HG03571 (cell line): Measurements from ENCODE around the gene ELMO1.

Experiments used
- ATAC-seq: cut with Tn5 transposase; IDR thresholded peaks from one replicate; pipeline ENCODE4 v1.9.1; 2021; ENCODE audit not compliant: unreplicated experiment

Gene ELMO1

GRCh38 chr7:37432281-37432920 lies 16.3 kb downstream of the ELMO1 start:
- ATAC-seq, result no peak

- ATAC-seq, result no peak
Observed at GRCh38 chr7:37431413-37431812, 17.3 kb downstream of the ELMO1 start.

GRCh38 chr7:37430640-37431039 lies 18.0 kb downstream of the ELMO1 start:
- ATAC-seq, result no peak

- ATAC-seq, result no peak
Observed at GRCh38 chr7:37430171-37430570, 18.5 kb downstream of the ELMO1 start.

- ATAC-seq, result no peak
Observed at GRCh38 chr7:37429435-37429791, 19.3 kb downstream of the ELMO1 start.

- ATAC-seq, result no peak
Observed at GRCh38 chr7:37428681-37429434, 19.8 kb downstream of the ELMO1 start.

- ATAC-seq, result no peak
Observed at GRCh38 chr7:37427276-37427940, 21.3 kb downstream of the ELMO1 start.

- ATAC-seq, result no peak
Observed at GRCh38 chr7:37425498-37425897, 23.2 kb downstream of the ELMO1 start.

- ATAC-seq, result no peak
Observed at GRCh38 chr7:37424995-37425394, 23.7 kb downstream of the ELMO1 start.

- no peak for ATAC-seq
Observed at GRCh38 chr7:37424521-37424920, 24.1 kb downstream of the ELMO1 start.

- no peak for ATAC-seq
Observed at GRCh38 chr7:37421861-37422500, 26.7 kb downstream of the ELMO1 start.

GRCh38 chr7:37420946-37421695 lies 27.5 kb downstream of the ELMO1 start:
- no peak for ATAC-seq

- no peak for ATAC-seq
Observed at GRCh38 chr7:37419496-37419895, 29.2 kb downstream of the ELMO1 start.

- ATAC-seq, result no peak
Observed at GRCh38 chr7:37418381-37418780, 30.3 kb downstream of the ELMO1 start.

- ATAC-seq, result no peak
Observed at GRCh38 chr7:37417107-37417474, 31.6 kb downstream of the ELMO1 start.

GRCh38 chr7:37416378-37417106 lies 32.1 kb downstream of the ELMO1 start:
- ATAC-seq, result no peak

GRCh38 chr7:37415629-37416028 lies 33.0 kb downstream of the ELMO1 start:
- ATAC-seq, result no peak

- ATAC-seq, result no peak
Observed at GRCh38 chr7:37414352-37414983, 34.2 kb downstream of the ELMO1 start.

GRCh38 chr7:37411444-37412034 lies 37.1 kb downstream of the ELMO1 start:
- no peak for ATAC-seq
